HepG2 (cell line): ENCODE measurements around the gene VAT1L. TPM values are rescaled to one million over a fixed set of nuclear protein-coding genes. Genes with fewer than 3 reads are reported as not detected.

Source experiments
- ATAC-seq: fragments of 200-7000 bp; cut with Tn5 transposase; 3 replicates; pipeline ENCODE4 v1.9.1; 2020; ENCODE audit warnings: mild to moderate bottlenecking, moderate library complexity
- BruUV-seq: library from RNA; stranded (reverse); fragments of 400-500 nt; replicated peaks from 2 replicates; lab custom pipeline; 2021; lab: Mats Ljungman, UMichigan
- CTCF ChIA-PET: fragments of 300-600 bp; formaldehyde crosslinking; extraction: SDS; loops from one replicate; lab custom pipeline; 2021; ENCODE audit warnings: low total read pairs, inconsistent platforms, low intra/inter-chr PET ratio; lab: Yijun Ruan, JAX
- POLR2A ChIA-PET: fragments of 350-600 bp; sonication (Branson Sonifier 250); formaldehyde crosslinking; loops from one replicate; lab custom pipeline; 2020; ENCODE audit warnings: antibody characterized with exemption, inconsistent platforms; lab: Yijun Ruan, JAX
- DNase-seq: peaks from one replicate; pipeline ENCODE4 v3.0.0-alpha.2; 2015; ENCODE audit warnings: low spot score
- FAIRE-seq: peaks from 3 replicates; lab custom pipeline; 2011; peaks lifted over from hg19 to GRCh38; lab: Jason Lieb, UNC
- H2AFZ ChIP-seq: one replicate; pipeline ENCODE4 v1.6.1; 2011; ENCODE audit warnings: low read length, inconsistent platforms
- H3K27ac ChIP-seq: fragments of 300-600 bp; 3 replicates; pipeline ENCODE4 v1.8.0; 2011; ENCODE audit warnings: mixed run types, mild to moderate bottlenecking, mixed read lengths, low read length, inconsistent platforms; ENCODE audit not compliant: insufficient read depth; ENCODE audit errors: extremely low read length
- H3K27me3 ChIP-seq, 2 experiments: fragments of 200-600 bp in 1 of 2; 2 replicates in 1 of 2; 3 replicates in 1 of 2; pipeline versions ENCODE4 v1.6.0 to v1.8.0; 2011; ENCODE audit warnings: low read length in 2 of 2, mild to moderate bottlenecking in 2 of 2, moderate library complexity in 2 of 2, inconsistent platforms in 1 of 2; ENCODE audit not compliant: insufficient read depth in 2 of 2, control insufficient read depth in 1 of 2
- H3K36me3 ChIP-seq, 2 experiments: fragments of 200-600 bp in 1 of 2; replicated peaks in 1 of 2; 2 replicates in 1 of 2; 3 replicates in 1 of 2; pipeline versions ENCODE4 v1.5.1 to v1.8.0; 2011; ENCODE audit warnings: low read length in 2 of 2, inconsistent platforms in 1 of 2; ENCODE audit not compliant: insufficient read depth in 2 of 2, control insufficient read depth in 1 of 2
- H3K4me1 ChIP-seq: 2 replicates; pipeline ENCODE4 v1.5.1; 2012; ENCODE audit warnings: low read length, inconsistent platforms; ENCODE audit not compliant: insufficient read depth
- H3K4me2 ChIP-seq: 2 replicates; pipeline ENCODE4 v1.6.0; 2011; ENCODE audit warnings: low read depth, low read length, inconsistent platforms
- H3K4me3 ChIP-seq, 3 experiments: fragments of 200-600 bp in 1 of 3; sonication (generic), shearing (Covaris generic) in 1 of 3; replicated peaks in 1 of 3; 2 replicates each; pipeline ENCODE4 v1.5.1; 2011 to 2016; ENCODE audit warnings: low read length in 3 of 3, inconsistent platforms in 2 of 3, low read depth in 2 of 3, mild to moderate bottlenecking in 2 of 3, control low read depth in 1 of 3, mixed read lengths in 1 of 3; ENCODE audit not compliant: insufficient read depth in 1 of 3
- H3K79me2 ChIP-seq: one replicate; pipeline ENCODE4 v1.6.1; 2011; ENCODE audit warnings: low read length, inconsistent platforms; ENCODE audit not compliant: insufficient read depth
- H3K9ac ChIP-seq: 2 replicates; pipeline ENCODE4 v1.6.0; 2011; ENCODE audit warnings: mild to moderate bottlenecking, low read depth, low read length, inconsistent platforms; ENCODE audit not compliant: insufficient read depth
- H3K9me3 ChIP-seq: 2 replicates; pipeline ENCODE4 v1.5.1; 2012; ENCODE audit warnings: mild to moderate bottlenecking, low read length
- H4K20me1 ChIP-seq: 2 replicates; pipeline ENCODE4 v1.6.0; 2011; ENCODE audit warnings: inconsistent platforms, mild to moderate bottlenecking, low read length, moderate library complexity; ENCODE audit not compliant: insufficient read depth
- ARID2 ChIP-seq: sonication (generic); formaldehyde crosslinking; IDR thresholded peaks from 2 replicates; pipeline ENCODE4 v1.8.1; 2022; ENCODE audit warnings: mild to moderate bottlenecking, missing genetic modification reagents, borderline replicate concordance
- DR1 ChIP-seq: sonication (generic); formaldehyde crosslinking; IDR thresholded peaks from 2 replicates; pipeline ENCODE4 v1.8.0; 2021; ENCODE audit warnings: mild to moderate bottlenecking, missing genetic modification reagents, inconsistent platforms
- FOSL1 ChIP-seq: sonication (generic); formaldehyde crosslinking; IDR thresholded peaks from 2 replicates; pipeline ENCODE4 v1.9.0; 2021; ENCODE audit warnings: missing genetic modification reagents, borderline replicate concordance
- GATAD2A ChIP-seq: IDR thresholded peaks from 2 replicates; pipeline ENCODE4 v1.6.1; 2016
- HHEX ChIP-seq: IDR thresholded peaks from 2 replicates; pipeline ENCODE4 v1.6.1; 2016; ENCODE audit warnings: control low read depth
- HNRNPUL1 ChIP-seq: fragments of 200-400 bp; formaldehyde crosslinking; IDR thresholded peaks from 2 replicates; pipeline ENCODE4 v1.6.1; 2017; ENCODE audit warnings: low read depth, mild to moderate bottlenecking, low read length, moderate library complexity
- HOXA7 ChIP-seq: sonication (generic); formaldehyde crosslinking; IDR thresholded peaks from 2 replicates; pipeline ENCODE4 v1.8.1; 2022; ENCODE audit warnings: mild to moderate bottlenecking, missing genetic modification reagents, moderate library complexity
- LCORL ChIP-seq, 2 experiments: fragments of 450-650 bp in 1 of 2; sonication (generic) in 1 of 2; formaldehyde crosslinking in 1 of 2; IDR thresholded peaks; 2 replicates each; pipeline versions ENCODE4 v1.5.0 to v1.6.1; 2017 to 2020; ENCODE audit warnings: antibody characterized with exemption in 1 of 2, missing genetic modification reagents in 1 of 2
- MATR3 ChIP-seq: sonication (generic); formaldehyde crosslinking; IDR thresholded peaks from 2 replicates; pipeline ENCODE4 v1.4.0; 2020; ENCODE audit warnings: missing genetic modification reagents
- MED8 ChIP-seq: sonication (generic); formaldehyde crosslinking; IDR thresholded peaks from 2 replicates; pipeline ENCODE4 v1.8.1; 2023; ENCODE audit warnings: mild to moderate bottlenecking, missing genetic modification reagents; ENCODE audit not compliant: insufficient replicate concordance
- NBN ChIP-seq: fragments of 450-650 bp; conservative IDR thresholded peaks from 2 replicates; pipeline ENCODE4 v1.6.1; 2017
- RBAK ChIP-seq: sonication (generic); formaldehyde crosslinking; IDR thresholded peaks from 2 replicates; pipeline ENCODE4 v1.5.1; 2020; ENCODE audit warnings: mild to moderate bottlenecking, missing genetic modification reagents
- SALL1 ChIP-seq: sonication (generic); formaldehyde crosslinking; IDR thresholded peaks from 2 replicates; pipeline ENCODE4 v1.8.0; 2022; ENCODE audit warnings: mild to moderate bottlenecking, missing genetic modification reagents
- TFDP2 ChIP-seq: sonication (generic); formaldehyde crosslinking; IDR thresholded peaks from 2 replicates; pipeline ENCODE4 v1.4.0; 2020; ENCODE audit warnings: missing genetic modification reagents
- XRCC5 ChIP-seq: fragments of 200-400 bp; formaldehyde crosslinking; optimal IDR thresholded peaks from 2 replicates; pipeline ENCODE3; 2017; ENCODE audit warnings: mild to moderate bottlenecking, low read length
- ZBTB37 ChIP-seq: sonication (generic); formaldehyde crosslinking; IDR thresholded peaks from 2 replicates; pipeline ENCODE4 v1.4.0; 2020; ENCODE audit warnings: mild to moderate bottlenecking, missing genetic modification reagents
- ZC3H13 ChIP-seq: sonication (generic); formaldehyde crosslinking; IDR thresholded peaks from 2 replicates; pipeline ENCODE4 v1.8.1; 2023; ENCODE audit warnings: mild to moderate bottlenecking, missing genetic modification reagents, moderate library complexity
- ZNF224 ChIP-seq: sonication (generic); formaldehyde crosslinking; IDR thresholded peaks from 2 replicates; pipeline ENCODE4 v1.5.0; 2020; ENCODE audit warnings: mild to moderate bottlenecking, missing genetic modification reagents
- ZNF280B ChIP-seq: sonication (generic); formaldehyde crosslinking; IDR thresholded peaks from 2 replicates; pipeline ENCODE4 v1.5.0; 2020; ENCODE audit warnings: missing genetic modification reagents, mild to moderate bottlenecking, borderline replicate concordance
- ZNF333 ChIP-seq: sonication (generic); formaldehyde crosslinking; IDR thresholded peaks from 2 replicates; pipeline ENCODE4 v1.4.0; 2020; ENCODE audit warnings: mild to moderate bottlenecking, missing genetic modification reagents, borderline replicate concordance
- ZNF335 ChIP-seq: sonication (generic); formaldehyde crosslinking; IDR thresholded peaks from 2 replicates; pipeline ENCODE4 v1.4.0; 2020; ENCODE audit warnings: missing genetic modification reagents
- ZNF362 ChIP-seq: sonication (generic); formaldehyde crosslinking; IDR thresholded peaks from 2 replicates; pipeline ENCODE4 v1.4.0; 2020; ENCODE audit warnings: missing genetic modification reagents, mild to moderate bottlenecking, borderline replicate concordance
- WGBS: methylation state at CpG from one replicate; pipeline ENCODE4 v1.1.6; 2017; ENCODE audit warnings: low lambda C conversion rate; 5-methylcytosine and 5-hydroxymethylcytosine counted together
- in situ Hi-C: cut with HindIII; loops from 2 replicates; pipeline ENCODE4 v1.10.0; 2017; ENCODE audit warnings: low pct_unique_long_range_greater_than_20kb; ENCODE audit not compliant: extremely low pct_ligation_motif_present
- intact Hi-C: fragments of 100-400 bp; cut with micrococcal nuclease; formaldehyde crosslinking; loops from one replicate; pipeline ENCODE4 v1.10.0; 2022; ENCODE audit not compliant: unreplicated experiment
- polyA plus RNA-seq, 8 experiments: library from polyadenylated mRNA; depleted of rRNA in 3 of 8; stranded (reverse) in 7 of 8; unstranded in 1 of 8; fragments of >200 nt; fragmentation: Illumina TruSeq in 4 of 8; extraction: Trizol in 4 of 8; gene quantifications; 2 replicates each; pipeline versions ENCODE4 v1.2.1 to v1.2.3, GENCODE V29; 2011 to 2016; ENCODE audit warnings: low read depth in 4 of 8, missing spikeins in 1 of 8, mixed read lengths in 1 of 8; ENCODE audit not compliant: insufficient read depth in 1 of 8
- total RNA-seq, 5 experiments: library from RNA; depleted of rRNA; stranded (reverse); fragments of >200 nt; fragmentation: Illumina TruSeq; extraction: Trizol; gene quantifications; 2 replicates each; pipeline ENCODE4 v1.2.3, GENCODE V29; 2016; ENCODE audit warnings: low read depth in 1 of 5

VAT1L gene
- total and polyA plus RNA-seq, 2 of the 13 experiments (the other 11 are each of a cell fraction or from before 2014, with no cell fraction given), result not detected

GRCh38 chr16:77780378-77780837 is 8.0 kb upstream of the VAT1L start:
- no peak for FAIRE-seq
- ATAC-seq, result peak; percentile 30; the same call in 2 of the 3 replicates
- TF ChIP-seq ZNF280B (no peak), ZNF362 (CRISPR knock-in tag) (no peak), ZNF333 (CRISPR knock-in tag) (no peak), RBAK (CRISPR knock-in tag) (no peak), SALL1 (CRISPR knock-in tag) (0 out of 2 replicates have a peak, but pooled peaks have one; percentile 31), NBN (no peak), ZBTB37 (CRISPR knock-in tag) (no peak), TFDP2 (no peak), FOSL1 (0 out of 2 replicates have a peak, but pooled peaks have one; percentile 44), MATR3 (CRISPR knock-in tag) (no peak), HHEX (CRISPR knock-in tag) (no peak), ZNF224 (CRISPR knock-in tag) (no peak), HNRNPUL1 (no peak), ZC3H13 (CRISPR knock-in tag) (no peak), XRCC5 (no peak), ZNF335 (CRISPR knock-in tag) (no peak), LCORL (IDR thresholded peaks at IDR 0.05) (no peak), LCORL (CRISPR knock-in tag; IDR thresholded peaks at IDR 0.05) (peak; percentile 29; the same call in 1 of the 2 replicates), HOXA7 (CRISPR knock-in tag) (no peak), ARID2 (CRISPR knock-in tag) (no peak), MED8 (no peak), DR1 (CRISPR knock-in tag) (no peak), GATAD2A (CRISPR knock-in tag) (no peak)

More at GRCh38 chr16:77780378-77780837, 8.0 kb upstream of the VAT1L start:
- Histone ChIP-seq H3K9me3 (no peaks in the 10 kb centered on the region), H4K20me1 (no peaks in the 10 kb centered on the region), H3K4me1 (peaks cover 41% of the 10 kb centered on the region), H3K4me3 (no peak overlapping the region), H3K4me2 (no peak overlapping the region), H3K79me2 (no peaks in the 10 kb centered on the region), H3K36me3 (no peaks in the 10 kb centered on the region), H2AFZ (no peak overlapping the region), H3K27ac (no peak overlapping the region), H3K9ac (no peak overlapping the region), H3K27me3 (no peaks in the 10 kb centered on the region)
- DNase-seq, result peak; percentile 46
- 15% methylated on average over 9 of the region's 9 CpGs for WGBS
- no TSS peak for BruUV-seq
- POLR2A ChIA-PET, result no interaction called here
- CTCF ChIA-PET, result no interaction called here
- intact Hi-C loops, result no loop called here
- in situ Hi-C loops, result loop anchor here (25.0 kb wide), 1 partner anchor 182 kb away; no protein-coding TSS in a partner anchor
